Liver (tissue), 9 donors: ENCODE data around the gene TIMM22. TPM values are rescaled to one million over a fixed set of nuclear protein-coding genes. Genes with fewer than 3 reads are reported as not detected.
A peak's percentile ranks its signal among the peaks of the same experiment; 100 is the strongest.

ENCODE experiments used
- DNase-seq: peaks from one replicate; pipeline ENCODE4 v3.0.0-alpha.2; 2017; ENCODE audit warnings: low spot score
- H3K27ac ChIP-seq, 2 donors: one replicate each; pipeline ENCODE4 v1.7.0; 2013; ENCODE audit warnings: inconsistent platforms in 2 of 2, low read length in 2 of 2, control low read depth in 1 of 2, low read depth in 1 of 2, mild to moderate bottlenecking in 1 of 2
- H3K27me3 ChIP-seq, 4 donors: one replicate each; pipeline versions ENCODE4 v1.6.1 to v1.7.0; 2013; ENCODE audit warnings: low read length in 3 of 4, inconsistent platforms in 1 of 4, mild to moderate bottlenecking in 1 of 4, moderate library complexity in 1 of 4; ENCODE audit not compliant: control insufficient read depth in 4 of 4, insufficient read depth in 4 of 4
- H3K36me3 ChIP-seq, 4 donors: one replicate each; pipeline versions ENCODE4 v1.6.1 to v1.7.0; 2013; ENCODE audit warnings: low read length in 3 of 4, mild to moderate bottlenecking in 3 of 4, low read depth in 1 of 4, moderate library complexity in 1 of 4; ENCODE audit not compliant: control insufficient read depth in 4 of 4, insufficient read depth in 3 of 4
- H3K4me1 ChIP-seq, 4 donors: one replicate each; pipeline versions ENCODE4 v1.6.1 to v1.7.0; 2013; ENCODE audit warnings: low read length in 3 of 4, mild to moderate bottlenecking in 3 of 4, moderate library complexity in 1 of 4; ENCODE audit not compliant: control insufficient read depth in 4 of 4, insufficient read depth in 4 of 4
- H3K4me3 ChIP-seq, 3 donors: one replicate each; pipeline versions ENCODE4 v1.6.1 to v1.7.0; 2013; ENCODE audit warnings: low read length in 3 of 3, control low read depth in 1 of 3, low read depth in 1 of 3, mild to moderate bottlenecking in 1 of 3
- H3K9ac ChIP-seq, 2 donors: one replicate each; pipeline ENCODE4 v1.7.0; 2013; ENCODE audit warnings: low read length in 2 of 2, mild to moderate bottlenecking in 2 of 2, moderate library complexity in 2 of 2, control low read depth in 1 of 2, low read depth in 1 of 2
- H3K9me3 ChIP-seq, 4 donors: one replicate each; pipeline versions ENCODE4 v1.6.1 to v1.7.0; 2013; ENCODE audit warnings: low read length in 3 of 4; ENCODE audit not compliant: control insufficient read depth in 4 of 4
- FOXA1 ChIP-seq: IDR thresholded peaks from 2 replicates; pipeline ENCODE4 v1.6.1; 2016; ENCODE audit warnings: antibody characterized with exemption
- FOXA2 ChIP-seq: IDR thresholded peaks from 2 replicates; pipeline ENCODE4 v1.6.1; 2016; ENCODE audit warnings: antibody characterized with exemption
- GABPA ChIP-seq, 2 donors: IDR thresholded peaks in 1 of 2; conservative IDR thresholded peaks in 1 of 2; 2 replicates each; pipeline ENCODE4 v1.6.1; 2016; ENCODE audit warnings: antibody characterized with exemption in 2 of 2, mild to moderate bottlenecking in 1 of 2, moderate library complexity in 1 of 2
- HNF4A ChIP-seq, 2 donors: conservative IDR thresholded peaks; 2 replicates each; pipeline ENCODE4 v1.6.1; 2016; ENCODE audit warnings: antibody characterized with exemption in 2 of 2, mild to moderate bottlenecking in 2 of 2
- HNF4G ChIP-seq: IDR thresholded peaks from 2 replicates; pipeline ENCODE4 v1.6.1; 2016; ENCODE audit warnings: antibody characterized with exemption
- JUND ChIP-seq, 2 donors: IDR thresholded peaks; 2 replicates each; pipeline ENCODE4 v1.6.1; 2016; ENCODE audit warnings: antibody characterized with exemption in 2 of 2
- RAD21 ChIP-seq, 2 donors: IDR thresholded peaks; 2 replicates each; pipeline ENCODE4 v1.6.1; 2016; ENCODE audit warnings: antibody characterized with exemption in 2 of 2, mild to moderate bottlenecking in 2 of 2
- REST ChIP-seq: IDR thresholded peaks from 2 replicates; pipeline ENCODE4 v1.6.1; 2016; ENCODE audit warnings: antibody characterized with exemption, mild to moderate bottlenecking
- SP1 ChIP-seq: IDR thresholded peaks from 2 replicates; pipeline ENCODE4 v1.6.1; 2018; ENCODE audit warnings: antibody characterized with exemption, mild to moderate bottlenecking
- TAF1 ChIP-seq: conservative IDR thresholded peaks from 2 replicates; pipeline ENCODE4 v1.6.1; 2016; ENCODE audit warnings: antibody characterized with exemption, mild to moderate bottlenecking
- YY1 ChIP-seq: IDR thresholded peaks from 2 replicates; pipeline ENCODE4 v1.6.1; 2016; ENCODE audit warnings: antibody characterized with exemption, mild to moderate bottlenecking
- WGBS: extraction: QIAGEN DNeasy Blood & Tissue Kit; methylation state at CpG from one replicate; pipeline ENCODE4 v1.1.7; 2013; 5-methylcytosine and 5-hydroxymethylcytosine counted together
- polyA plus RNA-seq, 2 donors: library from polyadenylated mRNA; stranded (reverse) in 1 of 2; unstranded in 1 of 2; fragments of 200-250 nt in 1 of 2; fragments of >200 nt in 1 of 2; fragmentation: Nextera tagmentation in 1 of 2; extraction: Ambion mirVana in 1 of 2; gene quantifications; one replicate each; pipeline versions ENCODE4 v1.2.1 to v1.2.3, GENCODE V29; 2013 to 2015
- total RNA-seq, 2 donors: library from RNA; depleted of rRNA; stranded (reverse); fragments of >200 nt; gene quantifications; one replicate each; pipeline ENCODE4 v1.2.3, GENCODE V29; 2014
- TF ChIP-seq, protein P1 (sequence below): IDR thresholded peaks from 2 replicates; pipeline ENCODE4 v1.6.1; 2016; ENCODE audit warnings: antibody characterized with exemption
- TF ChIP-seq, protein P2 (sequence below): IDR thresholded peaks from 2 replicates; pipeline ENCODE4 v1.6.1; 2016; ENCODE audit warnings: antibody characterized with exemption
- donor health status: healthy.
- donor health status: healthy.
- donor health status: healthy.
- donor health status: healthy.
- donor health status: healthy.

Gene TIMM22
- total and polyA plus RNA-seq, 4 donors = 4.4 to 5.0 (median 4.6) TPM

DNA sequence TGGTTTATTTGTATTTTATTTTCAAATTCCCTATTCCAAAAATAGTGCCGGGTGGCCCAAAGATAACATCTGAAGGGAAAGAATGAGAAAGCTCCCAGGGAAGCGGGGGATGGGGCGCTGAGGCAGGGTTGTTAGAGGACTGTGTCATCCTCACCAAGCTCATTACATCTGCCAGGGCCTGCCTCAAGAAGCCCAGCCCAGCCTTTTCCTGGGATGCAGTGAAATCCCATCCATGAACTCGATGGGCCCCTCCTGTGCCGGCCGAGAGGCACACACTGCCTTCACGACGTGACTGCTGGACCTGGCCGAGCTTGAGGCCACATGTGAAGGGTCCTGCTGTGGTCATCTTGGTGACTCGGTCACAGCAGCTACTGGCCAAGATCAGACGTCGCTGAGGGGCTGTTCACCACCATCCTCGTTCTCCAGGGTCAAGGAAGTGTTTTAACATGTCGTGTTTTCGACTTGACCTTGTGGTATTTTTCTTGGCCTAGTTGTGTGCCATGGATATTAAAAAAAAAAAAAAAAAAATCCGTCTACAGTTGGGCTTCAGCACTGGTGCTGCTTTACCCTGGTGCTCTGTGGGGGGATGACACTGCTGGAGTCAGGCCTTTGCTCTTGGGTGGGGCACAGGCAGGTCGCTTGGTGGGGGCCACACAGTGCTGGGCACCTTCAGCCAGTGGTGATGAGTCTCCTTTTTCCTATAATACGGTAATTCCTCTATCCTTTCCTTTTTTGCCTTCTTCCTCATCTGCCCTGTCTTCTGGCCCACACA, 4.9 kb downstream of the TIMM22 start:
- TF ChIP-seq RAD21 (IDR thresholded peaks at IDR 0.05) = no peak
- TF ChIP-seq, protein P1, sequence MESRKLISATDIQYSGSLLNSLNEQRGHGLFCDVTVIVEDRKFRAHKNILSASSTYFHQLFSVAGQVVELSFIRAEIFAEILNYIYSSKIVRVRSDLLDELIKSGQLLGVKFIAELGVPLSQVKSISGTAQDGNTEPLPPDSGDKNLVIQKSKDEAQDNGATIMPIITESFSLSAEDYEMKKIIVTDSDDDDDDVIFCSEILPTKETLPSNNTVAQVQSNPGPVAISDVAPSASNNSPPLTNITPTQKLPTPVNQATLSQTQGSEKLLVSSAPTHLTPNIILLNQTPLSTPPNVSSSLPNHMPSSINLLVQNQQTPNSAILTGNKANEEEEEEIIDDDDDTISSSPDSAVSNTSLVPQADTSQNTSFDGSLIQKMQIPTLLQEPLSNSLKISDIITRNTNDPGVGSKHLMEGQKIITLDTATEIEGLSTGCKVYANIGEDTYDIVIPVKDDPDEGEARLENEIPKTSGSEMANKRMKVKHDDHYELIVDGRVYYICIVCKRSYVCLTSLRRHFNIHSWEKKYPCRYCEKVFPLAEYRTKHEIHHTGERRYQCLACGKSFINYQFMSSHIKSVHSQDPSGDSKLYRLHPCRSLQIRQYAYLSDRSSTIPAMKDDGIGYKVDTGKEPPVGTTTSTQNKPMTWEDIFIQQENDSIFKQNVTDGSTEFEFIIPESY = no peak
- peak overlapping the region in 1 of 2 donors; percentile 16 for H3K27ac ChIP-seq
- H3K4me3 ChIP-seq = no peak overlapping the region
- DNase-seq = no peak
- H3K36me3 ChIP-seq = peaks cover 3 to 23% (median 13%) of the 10 kb centered on the region in 4 donors
- H3K4me1 ChIP-seq = peaks cover 2 to 48% (median 35%) of the 10 kb centered on the region in 4 donors
- 82% methylated on average over 18 of the region's 18 CpGs for WGBS
- no peaks in the 10 kb centered on the region for H3K9me3 ChIP-seq
- no peak overlapping the region for H3K9ac ChIP-seq
- H3K27me3 ChIP-seq = no peaks in the 10 kb centered on the region

DNA sequence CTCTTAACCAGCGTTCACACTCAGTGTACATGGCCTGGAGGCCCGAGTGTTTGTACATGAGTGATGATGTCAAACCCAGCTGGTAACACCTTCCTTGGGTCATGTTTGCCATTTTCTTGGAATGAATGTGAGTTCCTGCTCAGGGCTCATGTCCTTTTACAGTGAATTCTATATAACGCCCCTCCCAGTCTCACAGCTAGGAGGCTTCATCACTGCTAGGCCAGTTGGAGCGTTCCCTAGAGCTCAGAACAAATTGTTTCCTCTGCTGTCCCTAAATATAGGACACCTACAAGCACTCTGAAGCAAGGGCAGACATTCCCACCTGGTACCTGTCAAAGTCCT, 5.5 kb downstream of the TIMM22 start:
- no peak for DNase-seq
- 84% methylated on average over 4 of the region's 4 CpGs for WGBS
- H3K27me3 ChIP-seq = no peaks in the 10 kb centered on the region
- H3K36me3 ChIP-seq = peaks cover 3 to 23% (median 13%) of the 10 kb centered on the region in 4 donors
- no peaks in the 10 kb centered on the region for H3K9me3 ChIP-seq
- TF ChIP-seq JUND (IDR thresholded peaks at IDR 0.05) = no peak
- TF ChIP-seq REST = no peak
- no peak for TF ChIP-seq YY1
- TF ChIP-seq, protein P2, sequence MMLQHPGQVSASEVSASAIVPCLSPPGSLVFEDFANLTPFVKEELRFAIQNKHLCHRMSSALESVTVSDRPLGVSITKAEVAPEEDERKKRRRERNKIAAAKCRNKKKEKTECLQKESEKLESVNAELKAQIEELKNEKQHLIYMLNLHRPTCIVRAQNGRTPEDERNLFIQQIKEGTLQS = no peak
- TF ChIP-seq, protein P1 = no peak
- TF ChIP-seq SP1 = no peak
- TF ChIP-seq GABPA (IDR thresholded peaks at IDR 0.05 in 1 of 2, conservative IDR thresholded peaks at IDR 0.05 in 1 of 2) = no peak
- TF ChIP-seq HNF4G = no peak
- TF ChIP-seq HNF4A (conservative IDR thresholded peaks at IDR 0.05) = no peak
- no peak for TF ChIP-seq RAD21 (IDR thresholded peaks at IDR 0.05)
- no peak for TF ChIP-seq TAF1
- TF ChIP-seq FOXA1 = no peak
- TF ChIP-seq FOXA2 = no peak
- H3K9ac ChIP-seq = no peak overlapping the region
- peaks cover 2 to 46% (median 34%) of the 10 kb centered on the region in 4 donors for H3K4me1 ChIP-seq
- no peak overlapping the region for H3K4me3 ChIP-seq
- peak overlapping the region in 1 of 2 donors; percentile 6 for H3K27ac ChIP-seq
